Measurements from ENCODE around the gene VSIR.

The VSIR gene

DNA sequence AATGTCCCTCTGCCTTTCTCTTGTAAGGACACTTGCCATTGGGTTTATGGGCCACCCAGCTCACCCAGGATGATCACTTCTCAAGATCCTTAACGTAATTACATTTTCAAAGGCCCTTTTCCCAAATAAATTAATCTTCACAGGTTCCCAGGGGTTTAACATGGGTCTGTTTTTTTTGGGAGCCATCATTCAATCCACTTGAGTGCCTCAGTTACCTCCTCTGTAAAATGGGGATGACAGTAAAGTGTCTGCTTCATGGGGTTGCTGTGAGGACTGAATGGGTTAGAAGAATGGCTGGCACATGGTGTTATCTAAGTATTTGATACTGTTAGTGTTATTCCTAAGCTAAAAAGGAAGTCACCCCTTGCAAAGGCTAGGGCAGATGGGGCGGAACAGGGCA lies 61.1 kb downstream of the VSIR start:
- TF ChIP-seq, protein P1, sequence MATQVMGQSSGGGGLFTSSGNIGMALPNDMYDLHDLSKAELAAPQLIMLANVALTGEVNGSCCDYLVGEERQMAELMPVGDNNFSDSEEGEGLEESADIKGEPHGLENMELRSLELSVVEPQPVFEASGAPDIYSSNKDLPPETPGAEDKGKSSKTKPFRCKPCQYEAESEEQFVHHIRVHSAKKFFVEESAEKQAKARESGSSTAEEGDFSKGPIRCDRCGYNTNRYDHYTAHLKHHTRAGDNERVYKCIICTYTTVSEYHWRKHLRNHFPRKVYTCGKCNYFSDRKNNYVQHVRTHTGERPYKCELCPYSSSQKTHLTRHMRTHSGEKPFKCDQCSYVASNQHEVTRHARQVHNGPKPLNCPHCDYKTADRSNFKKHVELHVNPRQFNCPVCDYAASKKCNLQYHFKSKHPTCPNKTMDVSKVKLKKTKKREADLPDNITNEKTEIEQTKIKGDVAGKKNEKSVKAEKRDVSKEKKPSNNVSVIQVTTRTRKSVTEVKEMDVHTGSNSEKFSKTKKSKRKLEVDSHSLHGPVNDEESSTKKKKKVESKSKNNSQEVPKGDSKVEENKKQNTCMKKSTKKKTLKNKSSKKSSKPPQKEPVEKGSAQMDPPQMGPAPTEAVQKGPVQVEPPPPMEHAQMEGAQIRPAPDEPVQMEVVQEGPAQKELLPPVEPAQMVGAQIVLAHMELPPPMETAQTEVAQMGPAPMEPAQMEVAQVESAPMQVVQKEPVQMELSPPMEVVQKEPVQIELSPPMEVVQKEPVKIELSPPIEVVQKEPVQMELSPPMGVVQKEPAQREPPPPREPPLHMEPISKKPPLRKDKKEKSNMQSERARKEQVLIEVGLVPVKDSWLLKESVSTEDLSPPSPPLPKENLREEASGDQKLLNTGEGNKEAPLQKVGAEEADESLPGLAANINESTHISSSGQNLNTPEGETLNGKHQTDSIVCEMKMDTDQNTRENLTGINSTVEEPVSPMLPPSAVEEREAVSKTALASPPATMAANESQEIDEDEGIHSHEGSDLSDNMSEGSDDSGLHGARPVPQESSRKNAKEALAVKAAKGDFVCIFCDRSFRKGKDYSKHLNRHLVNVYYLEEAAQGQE (IDR thresholded peaks at IDR 0.05; ENCODE audit: insufficient read depth in 1 of 2, low read depth in 2 of 2, low read length in 2 of 2), result no peak
- TF ChIP-seq SIN3A (IDR thresholded peaks at IDR 0.05; ENCODE audit: borderline replicate concordance, insufficient read depth, low read length), result no peak
- no peak for TF ChIP-seq POLR2AphosphoS5 (IDR thresholded peaks at IDR 0.05; ENCODE audit: low read depth, low read length)
- TF ChIP-seq TAF1 (IDR thresholded peaks at IDR 0.05; ENCODE audit: borderline replicate concordance, insufficient read depth, low read length), result no peak
- no peak for TF ChIP-seq FOXP2 (optimal IDR thresholded peaks at IDR 0.05; ENCODE audit: borderline replicate concordance, extremely low read depth, extremely low read length, insufficient read depth)

DNA sequence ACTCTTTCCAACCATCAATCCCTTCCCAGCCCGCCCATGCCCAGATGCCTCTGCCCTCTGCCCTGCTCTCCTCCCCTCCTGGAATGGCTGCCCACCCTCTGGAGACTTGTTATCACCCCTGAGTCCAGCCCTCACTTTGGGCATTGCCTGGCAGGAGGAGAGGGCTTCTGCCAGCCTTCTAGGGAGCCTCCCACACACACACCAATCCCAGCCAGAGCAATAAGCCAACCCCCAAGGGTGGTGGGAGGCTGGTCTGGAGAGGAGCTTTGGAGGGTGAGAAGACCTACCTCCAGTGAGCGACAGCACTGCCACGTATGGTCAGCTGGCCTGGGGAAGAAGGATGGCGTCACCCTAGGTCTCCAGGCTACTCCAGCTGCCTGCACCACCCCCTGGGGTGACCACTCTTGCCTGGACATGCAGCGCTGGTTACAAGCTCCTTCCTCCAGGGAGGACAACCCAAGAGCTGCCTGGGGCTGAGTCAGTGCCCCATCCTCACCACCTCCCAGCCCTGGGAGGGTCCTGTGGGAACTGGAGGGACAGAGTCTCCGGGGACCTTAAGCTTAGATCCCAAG lies 62.2 kb downstream of the VSIR start:
- TF ChIP-seq FOXP2 (optimal IDR thresholded peaks at IDR 0.05; ENCODE audit: borderline replicate concordance, extremely low read depth, extremely low read length, insufficient read depth) (no peak), SIN3A (IDR thresholded peaks at IDR 0.05; ENCODE audit: borderline replicate concordance, insufficient read depth, low read length) (no peak), POLR2AphosphoS5 (IDR thresholded peaks at IDR 0.05; ENCODE audit: low read depth, low read length) (no peak), TAF1 (IDR thresholded peaks at IDR 0.05; ENCODE audit: borderline replicate concordance, insufficient read depth, low read length) (no peak)
- TF ChIP-seq, protein P1 (IDR thresholded peaks at IDR 0.05; ENCODE audit: insufficient read depth in 1 of 2, low read depth in 2 of 2, low read length in 2 of 2), result no peak

DNA sequence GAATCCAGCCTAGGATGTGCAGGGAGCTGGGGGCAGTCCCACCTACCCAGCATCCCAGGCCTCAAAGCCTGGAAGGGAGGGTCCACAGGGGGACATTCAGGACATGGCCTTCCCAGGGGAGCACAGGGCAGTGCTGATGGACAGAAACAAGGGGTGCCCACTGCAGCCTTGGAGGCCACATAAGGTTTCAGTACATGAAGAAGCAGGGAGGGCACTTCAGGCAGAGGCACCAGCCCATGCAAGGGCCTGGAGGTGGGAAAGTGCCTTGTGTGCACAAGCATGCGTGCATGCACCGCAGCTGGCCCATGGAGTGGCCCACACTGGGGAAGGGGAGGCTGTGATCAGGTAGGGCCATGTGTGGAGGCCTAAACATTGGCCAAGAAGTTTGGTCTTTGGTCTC lies 62.8 kb downstream of the VSIR start:
- TF ChIP-seq POLR2AphosphoS5 (IDR thresholded peaks at IDR 0.05; ENCODE audit: low read depth, low read length) (no peak), SIN3A (IDR thresholded peaks at IDR 0.05; ENCODE audit: borderline replicate concordance, insufficient read depth, low read length) (no peak), TAF1 (IDR thresholded peaks at IDR 0.05; ENCODE audit: borderline replicate concordance, insufficient read depth, low read length) (no peak), FOXP2 (optimal IDR thresholded peaks at IDR 0.05; ENCODE audit: borderline replicate concordance, extremely low read depth, extremely low read length, insufficient read depth) (no peak)
- TF ChIP-seq, protein P1 (IDR thresholded peaks at IDR 0.05; ENCODE audit: insufficient read depth in 1 of 2, low read depth in 2 of 2, low read length in 2 of 2), result no peak

DNA sequence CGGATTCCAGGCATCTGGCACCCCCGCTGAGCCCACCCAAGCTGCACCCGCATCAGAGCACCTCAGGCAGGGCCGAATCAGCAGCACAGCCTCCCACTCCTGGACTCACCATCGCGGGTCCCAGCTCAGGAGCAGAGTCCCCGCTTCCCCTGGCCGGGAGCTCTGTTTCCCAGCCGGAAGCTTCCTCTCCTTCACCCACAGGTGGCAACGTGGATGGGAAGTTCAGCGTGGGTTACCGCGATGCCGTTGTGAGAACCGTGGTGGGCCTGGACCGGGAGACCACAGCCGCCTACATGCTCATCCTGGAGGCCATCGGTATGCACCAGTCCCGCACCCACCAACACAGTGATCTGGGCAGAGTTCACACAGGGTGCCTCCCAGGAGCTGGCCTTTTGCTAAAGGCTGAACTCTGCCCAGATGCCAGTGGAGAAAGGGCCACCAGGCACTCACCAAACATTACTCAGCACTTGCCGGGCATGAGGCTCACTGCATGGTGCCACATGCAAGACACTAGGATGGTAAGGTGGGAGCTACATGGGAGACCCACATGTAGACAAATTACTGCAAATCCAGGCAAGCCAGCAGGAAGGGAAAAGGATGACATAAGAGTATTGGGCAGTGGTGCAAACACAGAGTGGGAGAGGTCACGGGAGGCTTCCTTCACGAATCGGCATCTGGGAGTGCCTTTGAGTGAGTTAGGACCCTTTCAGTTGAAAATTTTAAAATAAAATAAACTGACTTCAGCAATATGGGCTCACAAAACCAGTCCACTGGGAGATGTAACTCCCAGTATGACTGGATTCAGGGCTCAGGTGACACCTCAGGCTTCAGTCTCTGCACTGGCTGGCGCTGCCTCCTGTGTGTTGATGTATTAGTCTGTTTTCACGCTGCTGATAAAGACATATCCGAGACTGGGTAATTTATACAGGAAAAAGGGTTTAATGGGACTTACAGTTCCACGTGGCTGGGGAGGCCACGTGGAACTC lies 64.1 kb downstream of the VSIR start:
- TF ChIP-seq FOXP2 (optimal IDR thresholded peaks at IDR 0.05; ENCODE audit: borderline replicate concordance, extremely low read depth, extremely low read length, insufficient read depth) (no peak), POLR2AphosphoS5 (IDR thresholded peaks at IDR 0.05; ENCODE audit: low read depth, low read length) (no peak), TAF1 (IDR thresholded peaks at IDR 0.05; ENCODE audit: borderline replicate concordance, insufficient read depth, low read length) (no peak), SIN3A (IDR thresholded peaks at IDR 0.05; ENCODE audit: borderline replicate concordance, insufficient read depth, low read length) (no peak)
- TF ChIP-seq, protein P1 (IDR thresholded peaks at IDR 0.05; ENCODE audit: insufficient read depth in 1 of 2, low read depth in 2 of 2, low read length in 2 of 2), result no peak

All from PFSK-1 (cell line).